NB4 (cell line): ENCODE data around the gene AURKA.

Experiments
- MYC ChIP-seq: IDR thresholded peaks from 2 replicates; pipeline ENCODE4 v1.6.1; 2011; ENCODE audit warnings: low read depth, low read length
- POLR2A ChIP-seq: IDR thresholded peaks from 2 replicates; pipeline ENCODE4 v1.6.1; 2011; ENCODE audit warnings: mild to moderate bottlenecking; ENCODE audit not compliant: insufficient read length; ENCODE audit errors: extremely low read depth
- TF ChIP-seq, protein P1 (sequence below): IDR thresholded peaks from one replicate; pipeline ENCODE4 v1.5.1; 2012; ENCODE audit warnings: low read depth, low read length
- TF ChIP-seq, protein P2 (sequence below): IDR thresholded peaks from 2 replicates; pipeline ENCODE4 v1.6.1; 2011; ENCODE audit warnings: low read depth, low read length

DNA sequence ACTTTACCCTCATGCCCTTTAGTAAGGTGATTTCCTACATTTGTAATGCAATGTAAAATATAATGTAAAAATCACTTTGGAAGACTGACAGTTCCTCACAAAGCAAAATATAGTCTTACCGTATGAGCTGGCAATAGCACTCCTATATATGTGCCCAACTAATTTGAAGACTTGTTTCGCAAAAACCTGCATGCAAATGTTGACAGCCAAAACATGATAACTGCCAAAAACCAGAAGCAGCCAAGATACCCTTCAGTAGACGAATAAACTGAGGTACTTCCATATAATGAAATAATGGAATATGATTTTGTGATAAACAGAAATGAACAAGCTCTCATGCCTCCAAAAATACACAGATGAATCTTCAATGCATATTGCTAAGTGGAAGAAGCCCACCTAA, 13.6 kb downstream of the AURKA start:
- TF ChIP-seq POLR2A (no peak), MYC (no peak)
- TF ChIP-seq, protein P1, sequence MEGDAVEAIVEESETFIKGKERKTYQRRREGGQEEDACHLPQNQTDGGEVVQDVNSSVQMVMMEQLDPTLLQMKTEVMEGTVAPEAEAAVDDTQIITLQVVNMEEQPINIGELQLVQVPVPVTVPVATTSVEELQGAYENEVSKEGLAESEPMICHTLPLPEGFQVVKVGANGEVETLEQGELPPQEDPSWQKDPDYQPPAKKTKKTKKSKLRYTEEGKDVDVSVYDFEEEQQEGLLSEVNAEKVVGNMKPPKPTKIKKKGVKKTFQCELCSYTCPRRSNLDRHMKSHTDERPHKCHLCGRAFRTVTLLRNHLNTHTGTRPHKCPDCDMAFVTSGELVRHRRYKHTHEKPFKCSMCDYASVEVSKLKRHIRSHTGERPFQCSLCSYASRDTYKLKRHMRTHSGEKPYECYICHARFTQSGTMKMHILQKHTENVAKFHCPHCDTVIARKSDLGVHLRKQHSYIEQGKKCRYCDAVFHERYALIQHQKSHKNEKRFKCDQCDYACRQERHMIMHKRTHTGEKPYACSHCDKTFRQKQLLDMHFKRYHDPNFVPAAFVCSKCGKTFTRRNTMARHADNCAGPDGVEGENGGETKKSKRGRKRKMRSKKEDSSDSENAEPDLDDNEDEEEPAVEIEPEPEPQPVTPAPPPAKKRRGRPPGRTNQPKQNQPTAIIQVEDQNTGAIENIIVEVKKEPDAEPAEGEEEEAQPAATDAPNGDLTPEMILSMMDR = no peak
- TF ChIP-seq, protein P2, sequence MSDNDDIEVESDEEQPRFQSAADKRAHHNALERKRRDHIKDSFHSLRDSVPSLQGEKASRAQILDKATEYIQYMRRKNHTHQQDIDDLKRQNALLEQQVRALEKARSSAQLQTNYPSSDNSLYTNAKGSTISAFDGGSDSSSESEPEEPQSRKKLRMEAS = no peak
